Measurements from ENCODE around the gene TMSB15C. TPM values are rescaled to one million over a fixed set of nuclear protein-coding genes. Genes with fewer than 3 reads are reported as not detected.
"Not testable (repeated sequence)": the region's sequence is repeated elsewhere in the genome, so short reads cannot be mapped to it uniquely, and the experiment has no call there.

Gene TMSB15C
- total RNA-seq = 0.24 TPM
- long read RNA-seq, partial matches to known transcripts = 0 of 1 reads
- long read RNA-seq, other reads (novel, unspliced or antisense) = 1 of 1 reads

DNA sequence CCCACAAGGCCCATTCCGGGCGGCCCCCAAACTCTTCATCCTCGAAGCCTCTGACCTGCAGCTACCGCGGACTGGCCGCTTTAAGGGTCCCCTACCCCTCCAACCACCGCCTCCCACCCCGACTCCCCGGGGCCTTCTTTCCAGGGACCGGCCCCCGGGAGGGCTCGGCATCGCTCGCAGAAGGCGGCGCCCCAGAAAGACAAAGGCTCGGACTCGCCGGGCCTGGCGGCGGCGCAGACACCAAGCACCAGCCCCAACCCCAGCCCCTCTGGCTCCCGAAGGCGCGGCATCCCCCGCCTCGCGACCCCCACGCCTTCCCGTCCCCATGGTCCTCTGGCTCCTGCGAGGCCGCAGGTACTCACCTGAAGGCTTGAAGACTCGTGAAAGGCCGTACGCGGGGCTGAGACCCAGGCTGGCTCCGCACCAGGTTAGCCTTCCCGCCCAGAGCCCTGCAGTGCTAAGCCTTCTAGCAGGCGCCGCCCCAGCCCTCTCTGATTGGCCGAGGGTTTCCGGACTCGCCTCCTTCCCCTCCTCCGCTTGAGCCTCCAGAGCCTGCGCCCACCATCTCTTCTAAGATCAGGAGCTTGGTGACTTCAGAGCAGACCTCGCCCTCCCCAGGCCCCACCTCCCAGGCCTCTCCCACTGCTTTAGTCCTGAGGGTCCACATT, at the start of gene TMSB15C:
TMSB15C (minus strand) TSS at position 459 of the 668 bp plus-strand sequence.
- intact Hi-C loops (cut with DNase I); DNase-seq (ENCODE audit: low spot score): not testable (repeated sequence)

DNA sequence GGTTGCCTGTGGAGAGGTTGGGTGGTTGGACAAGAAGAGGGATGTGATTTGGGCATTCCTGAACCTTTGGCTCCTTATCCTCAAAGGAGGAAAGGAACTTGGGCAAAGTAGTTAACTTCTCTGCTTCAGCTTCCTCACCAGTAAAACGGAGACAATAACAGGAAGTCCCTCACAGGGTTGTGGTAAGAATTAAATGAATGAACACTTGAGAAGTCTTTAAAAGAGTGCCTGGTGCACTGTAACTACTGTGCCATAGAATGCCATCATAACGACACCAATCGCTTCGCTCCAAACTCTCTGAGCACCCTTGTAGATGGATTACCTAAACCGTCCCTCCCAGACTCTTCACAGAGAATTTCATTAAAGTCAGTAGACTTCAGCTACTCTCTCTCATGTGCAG, 46.8 kb upstream of the TMSB15C start:
- intact Hi-C loops (cut with DNase I) = no loop called here
- DNase-seq (ENCODE audit: low spot score) = no peak

DNA sequence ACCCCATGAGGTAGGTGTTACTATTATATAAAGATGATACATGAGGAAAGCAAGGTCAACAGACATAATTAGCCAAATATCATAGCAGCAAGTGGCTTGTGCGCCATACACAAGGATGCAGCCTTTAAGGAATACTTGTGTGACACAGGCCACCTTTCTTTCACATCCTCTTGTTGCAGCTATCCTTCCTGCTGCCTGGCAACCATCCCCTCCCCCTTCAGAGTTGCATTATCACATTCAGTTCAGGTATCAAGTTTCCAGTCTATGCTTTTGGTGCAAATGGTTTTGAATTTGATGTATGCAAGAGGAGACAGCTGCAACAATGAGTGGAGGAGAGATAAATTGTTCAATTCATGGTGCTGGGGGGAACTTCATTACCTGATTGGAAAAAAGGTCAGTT, 42.7 kb upstream of the TMSB15C start:
- DNase-seq (ENCODE audit: low spot score) = no peak
- intact Hi-C loops (cut with DNase I) = no loop called here

DNA sequence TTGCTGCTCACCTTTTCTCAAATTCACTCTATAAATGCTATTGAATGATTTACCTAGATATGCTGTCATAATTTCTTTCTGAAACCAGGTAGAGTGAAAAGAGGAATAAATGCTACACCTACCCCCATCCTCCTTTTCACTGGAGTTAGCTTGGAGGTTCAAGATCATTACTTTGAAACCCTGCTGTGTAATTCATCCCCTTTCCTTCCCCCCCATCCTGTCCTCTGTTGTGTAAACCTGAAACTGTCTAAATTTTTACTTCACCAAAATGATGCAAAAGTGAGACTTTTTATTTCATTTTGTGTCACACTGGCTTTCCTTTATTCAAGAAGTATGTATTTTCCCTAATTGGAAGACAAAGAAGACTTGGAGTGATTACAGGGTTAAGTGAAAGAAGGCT, 41.7 kb upstream of the TMSB15C start:
- intact Hi-C loops (cut with DNase I) = no loop called here

DNA sequence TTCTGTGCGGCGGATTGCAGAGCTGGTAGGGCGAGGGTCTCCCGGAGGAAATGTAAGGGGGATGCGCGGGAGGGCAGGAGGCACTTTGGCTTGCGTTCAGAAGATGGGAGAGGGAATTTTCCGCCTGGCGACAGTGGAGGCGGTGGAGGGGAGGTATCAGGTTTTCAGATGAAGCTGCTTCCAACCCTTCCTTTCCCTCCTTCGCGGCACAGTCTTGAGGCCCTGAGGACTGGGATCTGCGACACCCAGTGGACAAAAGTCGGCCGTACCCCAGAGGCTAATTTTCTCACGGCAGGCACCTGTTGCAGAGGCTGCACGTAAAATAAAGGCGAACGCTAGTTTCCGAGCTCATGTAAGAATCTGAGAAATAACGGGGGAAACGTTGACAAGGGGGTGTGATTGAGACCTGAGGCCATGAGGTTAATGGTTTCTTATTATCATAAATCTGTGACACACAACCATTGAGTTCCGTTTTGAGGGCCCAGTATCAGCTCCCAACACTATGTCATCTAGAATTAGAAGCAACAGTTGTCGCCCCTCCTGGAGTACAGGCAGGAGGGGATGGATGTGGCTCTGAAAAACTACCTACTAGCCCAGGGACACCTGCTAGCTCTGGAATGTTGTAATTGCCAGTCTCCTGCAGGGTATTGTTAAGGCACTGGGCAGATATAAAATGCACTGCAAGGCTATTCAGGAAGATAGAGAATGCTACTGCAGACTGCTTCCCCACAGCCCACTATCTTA, 37.4 kb upstream of the TMSB15C start:
- intact Hi-C loops (cut with DNase I) = loop anchor here (5.0 kb wide), 1 partner anchor 281 kb away; the partner anchor contains the start of gene RAB9B
- peak; percentile 78 for DNase-seq (ENCODE audit: low spot score)

More for the DNA sequence above, 41.7 kb upstream of the TMSB15C start:
- DNase-seq (ENCODE audit: low spot score) = no peak

DNA sequence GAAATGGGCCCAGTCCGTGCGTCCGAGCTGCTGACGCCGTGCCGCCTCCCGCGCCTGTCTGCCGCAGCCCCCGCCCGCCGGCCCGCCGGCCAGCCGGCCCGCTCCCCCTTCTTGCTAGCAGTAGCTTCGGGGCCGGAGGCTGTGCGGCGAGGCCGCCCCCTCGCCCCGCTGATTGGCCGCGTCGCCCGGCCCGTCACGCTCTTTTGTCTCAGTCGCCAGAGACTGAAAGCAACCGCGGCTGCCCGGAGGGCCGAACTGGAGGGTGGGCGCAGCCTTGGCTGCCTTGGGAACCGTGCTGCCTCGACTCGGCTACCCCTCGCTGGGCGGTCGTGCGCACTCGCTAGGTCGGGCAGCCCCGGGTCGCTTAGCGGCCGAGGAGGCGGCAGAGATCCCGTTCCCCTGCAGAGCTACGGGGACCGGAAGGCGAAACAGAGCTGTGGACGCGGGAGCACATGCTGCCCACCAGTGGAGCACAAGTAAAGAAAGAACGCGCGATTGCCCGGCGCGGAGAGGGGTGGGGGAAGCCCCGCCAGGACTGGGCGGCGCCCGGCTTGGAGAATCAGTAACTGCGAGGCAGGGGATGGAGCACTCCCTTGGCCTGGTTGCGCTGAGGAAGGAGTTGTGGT, 36.4 kb upstream of the TMSB15C start, which contains the start of gene ZCCHC18:
ZCCHC18 (plus strand) TSS at position 198 of the 626 bp plus-strand sequence. CDS start 1,589 bp downstream, outside the sequence.
- peak; percentile 78 for DNase-seq (ENCODE audit: low spot score)
- intact Hi-C loops (cut with DNase I) = loop anchor here (5.0 kb wide), 1 partner anchor 280 kb away; the partner anchor contains the start of gene RAB9B

DNA sequence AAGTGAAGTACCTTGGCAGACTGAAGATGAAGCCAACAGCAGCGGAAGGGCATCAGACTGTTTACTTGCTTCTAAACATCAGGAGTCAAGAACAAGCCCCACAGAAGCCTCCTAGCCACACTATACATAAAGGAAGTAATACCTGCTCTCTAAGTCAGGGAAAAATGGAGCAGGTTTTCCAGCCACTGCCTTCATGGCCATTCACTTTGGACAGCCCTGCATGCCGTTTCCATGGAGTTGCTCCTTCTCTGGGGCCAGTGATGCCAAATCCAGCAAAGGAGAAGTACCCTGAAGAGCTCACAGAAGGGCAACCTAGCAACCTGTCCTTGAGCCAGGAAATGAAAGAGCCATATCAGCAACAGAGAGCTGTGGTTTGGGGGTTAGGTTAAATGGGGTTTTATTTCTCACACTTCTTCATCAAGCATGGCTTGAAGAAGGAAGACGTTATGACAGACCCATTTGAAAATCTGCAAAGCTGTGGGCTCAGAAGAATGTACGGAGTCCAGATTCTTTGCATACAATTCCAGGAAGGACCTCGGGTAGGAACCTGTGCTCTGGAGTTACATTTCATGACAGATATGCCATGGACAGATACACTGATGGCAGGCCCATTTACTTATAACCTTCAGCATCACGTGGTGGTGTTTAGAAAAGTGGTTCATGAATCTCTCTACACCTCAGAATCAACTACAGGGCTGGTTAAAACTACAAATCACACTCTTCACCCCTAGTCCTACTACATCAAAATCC, 34.6 kb upstream of the TMSB15C start:
- DNase-seq (ENCODE audit: low spot score) = not testable (repeated sequence)
- intact Hi-C loops (cut with DNase I) = loop anchor here (5.0 kb wide), 1 partner anchor 278 kb away; the partner anchor contains the start of gene RAB9B

DNA sequence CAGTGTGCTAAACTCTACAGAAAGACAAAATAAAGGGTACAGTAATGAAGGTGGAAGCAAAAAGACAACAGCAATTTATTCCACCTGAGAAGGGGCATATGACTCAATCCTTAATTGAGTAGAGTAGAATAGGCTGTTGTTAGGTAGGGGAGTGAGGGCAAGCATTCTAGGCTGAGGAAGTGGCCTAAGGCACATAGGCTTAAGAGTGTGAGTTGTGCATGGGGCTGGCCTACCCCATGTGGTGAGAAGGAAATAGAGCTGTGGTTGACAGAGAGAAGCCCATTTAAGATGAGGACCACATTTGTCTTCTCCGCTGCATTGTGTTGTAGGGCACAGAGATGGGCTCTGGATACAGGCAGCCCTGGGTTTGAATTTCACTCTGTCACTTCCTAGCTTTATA, 32.9 kb upstream of the TMSB15C start:
- intact Hi-C loops (cut with DNase I) = no loop called here
- no peak for DNase-seq (ENCODE audit: low spot score)

DNA sequence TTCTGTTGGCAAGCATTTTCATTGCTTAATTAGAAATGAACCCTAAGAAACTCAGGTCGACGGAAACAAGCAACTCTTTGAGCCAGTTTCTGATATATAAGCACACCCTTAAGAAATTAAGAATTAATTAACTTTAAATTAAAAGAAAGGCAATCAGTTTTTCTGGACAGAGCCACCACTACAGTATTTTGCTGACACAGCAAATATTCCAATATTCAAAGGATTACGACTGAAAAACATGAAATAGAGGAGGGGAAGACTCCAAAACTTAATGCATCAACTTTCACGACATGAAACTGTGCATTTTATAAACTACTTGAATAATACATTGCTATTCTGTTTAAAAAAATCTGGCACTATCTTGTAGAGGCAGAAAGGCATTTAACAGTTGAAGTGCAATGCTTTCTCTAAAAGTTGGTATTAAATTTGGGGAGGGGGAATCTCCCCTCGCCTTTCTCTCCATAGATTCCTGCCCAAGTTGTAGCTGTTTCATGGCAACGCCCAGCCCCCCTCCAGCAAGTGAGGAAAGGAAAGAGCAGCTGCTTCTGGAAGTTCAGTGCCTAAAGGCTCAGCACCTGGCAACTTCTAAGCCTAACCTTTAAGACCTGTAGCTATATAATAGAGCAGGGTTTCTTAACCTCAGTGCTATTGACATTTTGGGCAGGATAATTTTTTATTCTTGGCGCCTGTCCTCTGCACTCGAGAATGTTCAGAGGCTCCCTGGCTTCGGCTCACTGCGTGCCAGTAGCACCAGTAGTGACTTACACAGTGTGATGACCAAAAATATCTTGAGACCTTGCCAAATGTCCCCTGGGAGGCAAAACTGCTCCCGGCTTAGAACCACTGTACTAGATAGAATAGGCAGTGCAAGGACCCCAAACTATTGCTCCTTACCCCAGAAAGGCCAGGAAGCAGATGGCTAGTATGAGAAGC, 29.6 kb upstream of the TMSB15C start:
- DNase-seq (ENCODE audit: low spot score) = no peak
- intact Hi-C loops (cut with DNase I) = no loop called here

DNA sequence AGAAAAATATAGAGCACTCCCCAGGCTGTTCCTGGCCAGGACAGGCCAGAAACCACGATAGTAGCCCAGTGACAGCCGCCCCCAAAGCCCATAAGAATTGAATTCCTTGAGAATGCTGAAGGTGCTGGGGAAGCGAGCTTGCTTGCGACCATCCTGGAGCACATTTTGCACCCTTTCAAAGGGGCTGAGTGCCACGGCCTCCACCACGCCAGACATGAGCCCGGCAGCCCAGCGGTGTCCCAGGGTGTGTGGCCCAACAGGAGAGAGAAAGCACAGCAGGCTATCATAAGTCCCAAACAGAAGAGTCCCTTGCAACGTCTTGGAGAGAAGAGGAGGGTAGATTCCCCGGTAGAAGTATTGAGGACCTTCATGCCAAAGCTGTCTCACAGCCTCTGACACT, 28.6 kb upstream of the TMSB15C start:
- intact Hi-C loops (cut with DNase I) = no loop called here

DNA sequence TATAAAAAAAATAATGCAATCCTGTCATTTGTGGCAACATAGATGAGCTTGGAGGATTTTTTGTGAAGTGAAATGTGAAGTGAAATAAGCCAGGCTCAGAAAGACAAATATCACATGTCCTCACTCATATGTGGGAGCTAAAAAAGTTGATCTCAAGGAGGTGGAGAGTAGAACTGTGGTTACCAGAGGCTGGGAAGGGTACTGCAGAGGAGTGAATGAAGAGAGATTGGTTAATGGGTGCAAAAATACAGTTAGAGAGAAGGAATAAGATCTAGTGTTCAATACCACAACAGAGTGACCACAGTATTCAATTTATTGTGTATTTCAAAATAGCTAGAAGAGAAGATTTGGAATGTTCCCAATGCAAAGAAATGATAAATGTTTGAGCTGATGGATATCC, 22.9 kb upstream of the TMSB15C start:
- no peak for DNase-seq (ENCODE audit: low spot score)
- intact Hi-C loops (cut with DNase I) = no loop called here

More for the DNA sequence above, 28.6 kb upstream of the TMSB15C start:
- DNase-seq (ENCODE audit: low spot score) = no peak

DNA sequence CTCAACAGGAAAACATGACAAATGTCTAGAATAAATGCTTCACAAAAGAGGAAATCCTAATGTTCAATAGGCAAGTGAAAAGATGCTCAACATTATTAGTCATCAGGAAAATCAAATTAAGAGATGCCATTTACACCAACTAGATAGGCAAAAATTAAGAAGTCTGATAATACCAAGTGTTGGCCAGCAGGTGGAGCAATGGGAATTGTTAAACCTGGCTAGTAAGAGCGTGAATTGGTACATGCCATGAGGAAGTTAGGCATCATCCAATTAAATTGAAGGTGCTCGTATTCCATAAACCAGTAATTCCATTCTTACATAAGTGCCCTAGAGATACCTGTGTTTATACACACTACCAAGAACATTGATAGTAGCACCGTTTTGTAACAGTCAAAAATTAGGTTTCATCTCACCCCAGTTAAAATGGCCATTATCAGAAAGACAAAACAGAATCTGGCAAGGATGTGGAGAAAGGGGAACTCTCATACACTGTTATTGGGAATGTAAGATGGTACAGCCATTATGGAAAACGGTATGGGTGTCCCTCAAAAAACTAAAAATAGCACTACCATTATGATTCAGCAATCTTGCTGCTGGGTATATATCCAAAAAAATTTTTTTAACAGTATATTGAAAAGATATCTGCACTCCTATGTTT, 22.2 kb upstream of the TMSB15C start:
- intact Hi-C loops (cut with DNase I) = no loop called here
- DNase-seq (ENCODE audit: low spot score) = no peak

DNA sequence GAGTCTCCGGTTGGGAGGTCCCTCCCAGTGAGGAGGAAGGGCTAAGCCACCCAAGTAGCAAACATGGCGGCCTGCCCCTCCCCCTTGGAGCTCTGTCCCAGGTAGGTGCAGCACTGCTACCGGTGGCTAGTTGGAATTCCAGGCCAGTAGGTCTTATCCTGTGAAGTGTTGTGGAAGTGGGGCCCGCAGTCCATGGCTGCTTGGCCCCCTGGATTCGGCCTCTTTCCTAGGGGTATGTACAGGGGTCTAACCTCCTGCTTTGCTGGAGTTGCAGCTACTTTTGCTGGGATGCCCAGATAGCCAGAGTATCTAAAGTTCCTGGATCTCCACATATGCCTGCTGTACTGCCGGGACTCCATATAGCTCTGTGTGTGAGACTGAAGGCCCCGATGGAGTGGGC, 9.9 kb upstream of the TMSB15C start:
- DNase-seq (ENCODE audit: low spot score) = no peak
- intact Hi-C loops (cut with DNase I) = no loop called here

DNA sequence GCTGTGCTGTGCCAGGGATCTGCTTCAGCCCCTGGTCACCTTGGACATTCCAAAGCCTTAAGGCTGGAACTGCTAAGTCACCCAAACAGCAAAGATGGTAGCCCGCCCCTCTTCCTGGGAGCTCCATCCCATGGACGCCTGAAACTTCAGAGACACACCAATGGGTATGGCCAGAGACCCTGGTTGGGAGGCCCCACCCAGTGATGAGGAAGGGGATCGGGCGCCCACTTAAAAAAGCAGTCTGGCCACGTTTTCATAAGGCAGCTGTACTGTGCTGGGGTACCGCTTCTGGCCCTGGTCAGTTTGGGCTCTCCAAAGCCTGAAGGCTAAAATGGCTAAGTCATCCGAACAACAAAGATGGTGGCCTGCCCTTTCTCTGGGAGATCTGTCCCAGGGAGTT, 9.4 kb upstream of the TMSB15C start:
- DNase-seq (ENCODE audit: low spot score) = no peak
- intact Hi-C loops (cut with DNase I) = no loop called here

DNA sequence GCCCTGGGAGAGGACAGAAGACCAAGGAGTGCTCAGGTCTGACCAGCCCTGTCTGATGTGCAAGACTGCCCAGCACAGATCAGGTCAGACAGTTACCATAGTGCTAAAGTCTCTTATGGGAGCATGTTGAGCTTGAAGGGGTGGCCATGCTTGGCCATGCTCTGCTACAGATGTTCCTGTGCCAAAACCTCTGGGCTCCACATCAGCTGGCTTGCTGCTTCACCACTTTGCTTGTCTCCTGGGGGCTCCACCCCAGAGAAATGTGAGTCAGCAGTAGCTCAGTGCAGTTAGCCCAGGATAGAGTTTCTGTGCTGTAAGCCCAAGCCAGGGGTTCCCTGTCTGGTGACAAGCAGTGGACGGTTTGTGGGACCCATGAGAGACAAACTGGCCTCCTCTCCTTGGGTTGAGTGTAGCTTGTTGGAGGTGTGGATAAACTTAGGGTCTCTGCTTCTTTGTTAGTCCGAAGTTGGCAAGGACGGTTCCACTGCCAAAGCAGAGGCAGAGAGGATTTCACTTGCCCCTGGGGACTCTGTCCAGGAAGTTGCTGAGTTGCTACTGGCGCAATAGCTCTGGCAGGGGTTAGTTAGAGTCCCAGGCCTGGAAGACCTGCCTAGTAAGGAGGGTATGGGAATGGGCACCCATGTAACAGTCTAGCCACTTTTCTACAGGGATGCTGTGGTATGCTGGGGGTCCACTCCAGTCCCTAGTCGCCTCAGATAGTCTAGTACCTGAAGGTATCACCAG, 8.7 kb upstream of the TMSB15C start:
- no peak for DNase-seq (ENCODE audit: low spot score)
- intact Hi-C loops (cut with DNase I) = no loop called here

DNA sequence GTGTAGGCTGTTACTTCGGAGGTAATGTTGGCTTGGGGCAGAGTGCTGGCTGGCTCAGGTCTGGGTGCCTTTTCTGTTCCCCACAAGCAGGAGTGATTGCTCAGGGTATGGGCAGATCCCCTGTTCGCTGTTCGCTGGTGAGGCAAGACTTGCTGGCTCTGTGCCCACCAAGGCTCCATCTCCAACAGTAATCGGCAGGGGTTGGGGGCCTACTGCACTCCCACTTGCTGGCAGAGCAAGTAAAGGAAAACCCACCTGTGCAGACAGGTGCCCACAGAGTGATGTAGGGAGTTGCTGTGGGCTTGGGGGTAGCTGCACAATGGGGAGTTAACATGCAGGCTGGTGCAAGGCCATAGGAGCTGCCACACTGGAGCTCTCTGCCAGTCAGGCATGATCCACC, 8.0 kb upstream of the TMSB15C start:
- intact Hi-C loops (cut with DNase I) = no loop called here
- DNase-seq (ENCODE audit: low spot score) = no peak

DNA sequence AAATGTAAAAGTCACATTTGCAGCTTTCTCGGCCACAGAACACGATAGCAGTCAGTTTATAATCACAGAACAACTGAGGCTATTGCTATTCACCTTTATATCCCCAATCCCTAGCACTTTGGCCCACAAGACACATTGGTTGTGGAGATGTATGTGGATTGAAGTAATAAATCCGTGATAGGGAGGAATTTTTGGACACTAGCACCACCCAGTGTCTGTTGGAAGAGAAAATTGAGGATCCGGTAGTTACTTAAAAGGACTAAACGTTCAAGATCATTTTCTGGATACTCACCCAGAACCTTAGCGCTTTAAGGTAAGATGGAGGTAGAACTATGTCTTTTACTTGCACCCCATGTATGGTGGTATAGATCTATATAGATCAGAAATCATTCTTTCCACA, 1.8 kb upstream of the TMSB15C start:
- DNase-seq (ENCODE audit: low spot score); intact Hi-C loops (cut with DNase I): not testable (repeated sequence)
